Mesendoderm (in vitro differentiated cells): ENCODE results near the gene LYRM4.

Experiments used
- DNase-seq: peaks from one replicate; pipeline ENCODE4 v3.0.0; 2013
- H2AK5ac ChIP-seq: 2 replicates; pipeline ENCODE4 v1.6.1; 2013; ENCODE audit warnings: low read length, inconsistent platforms
- H2BK120ac ChIP-seq: 2 replicates; pipeline ENCODE4 v1.6.1; 2013; ENCODE audit warnings: low read depth, mild to moderate bottlenecking, low read length, moderate library complexity, mixed read lengths
- H2BK15ac ChIP-seq: replicated peaks from 2 replicates; pipeline ENCODE4 v1.6.1; 2013; ENCODE audit warnings: low read depth, mild to moderate bottlenecking, moderate library complexity
- H2BK5ac ChIP-seq: 2 replicates; pipeline ENCODE4 v1.6.1; 2013; ENCODE audit warnings: low read length, inconsistent platforms
- H3K18ac ChIP-seq: 2 replicates; pipeline ENCODE4 v1.6.1; 2013; ENCODE audit warnings: mild to moderate bottlenecking, low read length, mixed read lengths
- H3K23ac ChIP-seq: one replicate; pipeline ENCODE4 v1.6.1; 2013; ENCODE audit warnings: low read length
- H3K27ac ChIP-seq: 2 replicates; pipeline ENCODE4 v1.5.1; 2013; ENCODE audit warnings: low read depth, mild to moderate bottlenecking, inconsistent platforms, low read length, moderate library complexity
- H3K27me3 ChIP-seq: 2 replicates; pipeline ENCODE4 v1.6.1; 2013; ENCODE audit warnings: low read length, control low read depth, mild to moderate bottlenecking, inconsistent platforms; ENCODE audit not compliant: insufficient read depth, poor library complexity
- H3K36me3 ChIP-seq: 2 replicates; pipeline ENCODE4 v1.6.1; 2013; ENCODE audit warnings: low read length, inconsistent platforms; ENCODE audit not compliant: control insufficient read depth, insufficient read depth
- H3K4ac ChIP-seq: one replicate; pipeline ENCODE4 v1.6.1; 2013; ENCODE audit warnings: low read depth, mild to moderate bottlenecking, low read length, moderate library complexity
- H3K4me1 ChIP-seq: 2 replicates; pipeline ENCODE4 v1.6.1; 2013; ENCODE audit warnings: low read depth, low read length, inconsistent platforms; ENCODE audit not compliant: control insufficient read depth
- H3K4me2 ChIP-seq: 2 replicates; pipeline ENCODE4 v1.6.1; 2013; ENCODE audit warnings: low read length
- H3K4me3 ChIP-seq: 2 replicates; pipeline ENCODE4 v1.5.1; 2013; ENCODE audit warnings: mild to moderate bottlenecking, low read length
- H3K56ac ChIP-seq: one replicate; pipeline ENCODE4 v1.6.1; 2013; ENCODE audit warnings: low read length
- H3K79me1 ChIP-seq: 2 replicates; pipeline ENCODE4 v1.6.1; 2013; ENCODE audit warnings: low read length, inconsistent platforms
- H3K79me2 ChIP-seq: 2 replicates; pipeline ENCODE4 v1.6.1; 2013; ENCODE audit warnings: mild to moderate bottlenecking, low read length; ENCODE audit not compliant: control insufficient read depth, insufficient read depth
- H3K9ac ChIP-seq: 2 replicates; pipeline ENCODE4 v1.6.1; 2013; ENCODE audit warnings: low read length, inconsistent platforms
- H4K5ac ChIP-seq: one replicate; pipeline ENCODE4 v1.6.1; 2013; ENCODE audit warnings: low read length
- H4K8ac ChIP-seq: one replicate; pipeline ENCODE4 v1.6.1; 2013; ENCODE audit warnings: low read depth, mild to moderate bottlenecking, control low read depth, low read length, moderate library complexity
- WGBS: extraction: QIAGEN DNeasy Blood & Tissue Kit; methylation state at CpG from one replicate; pipeline ENCODE4 v1.1.7; 2013; ENCODE audit warnings: low lambda C conversion rate, missing lambda C conversion rate; ENCODE audit not compliant: insufficient coverage; ENCODE audit errors: extremely low coverage; 5-methylcytosine and 5-hydroxymethylcytosine counted together

The LYRM4 gene

GRCh38 chr6:5113096-5113495 lies 147.7 kb downstream of the LYRM4 start:
- Histone ChIP-seq H3K79me1 (no peaks in the 10 kb centered on the region), H2AK5ac (no peak overlapping the region), H4K5ac (no peak overlapping the region), H3K56ac (no peak overlapping the region), H3K4ac (no peak overlapping the region), H3K4me1 (no peaks in the 10 kb centered on the region), H3K9ac (no peak overlapping the region), H4K8ac (no peak overlapping the region), H3K4me3 (no peak overlapping the region), H2BK5ac (no peak overlapping the region), H2BK120ac (no peak overlapping the region), H3K27me3 (no peaks in the 10 kb centered on the region), H3K27ac (no peak overlapping the region), H2BK15ac (no peak overlapping the region), H3K4me2 (no peak overlapping the region), H3K18ac (no peak overlapping the region), H3K23ac (no peak overlapping the region), H3K36me3 (no peaks in the 10 kb centered on the region), H3K79me2 (no peaks in the 10 kb centered on the region)
- WGBS: no CpG with 5 or more reads among the region's 13 CpGs
- DNase-seq: no peak

GRCh38 chr6:5112066-5112799 lies 148.5 kb downstream of the LYRM4 start:
- DNase-seq: no peak
- no peak overlapping the region for H2BK15ac ChIP-seq
- WGBS: no CpG with 5 or more reads among the region's 17 CpGs

GRCh38 chr6:5111626-5112025 lies 149.1 kb downstream of the LYRM4 start:
- H3K4ac ChIP-seq: no peak overlapping the region
- H3K36me3 ChIP-seq: no peaks in the 10 kb centered on the region
- H3K23ac ChIP-seq: no peak overlapping the region
- no peak overlapping the region for H2AK5ac ChIP-seq
- no peak overlapping the region for H4K8ac ChIP-seq
- no peak overlapping the region for H2BK15ac ChIP-seq
- no peaks in the 10 kb centered on the region for H3K4me1 ChIP-seq
- H3K18ac ChIP-seq: no peak overlapping the region
- H3K27ac ChIP-seq: no peak overlapping the region
- no peak overlapping the region for H2BK120ac ChIP-seq
- H3K79me1 ChIP-seq: no peaks in the 10 kb centered on the region
- WGBS: no CpG with 5 or more reads among the region's 7 CpGs
- H3K4me3 ChIP-seq: no peak overlapping the region
- no peak overlapping the region for H3K4me2 ChIP-seq
- H3K27me3 ChIP-seq: no peaks in the 10 kb centered on the region
- H2BK5ac ChIP-seq: no peak overlapping the region
- DNase-seq: no peak
- no peak overlapping the region for H3K9ac ChIP-seq
- H3K56ac ChIP-seq: no peak overlapping the region
- no peaks in the 10 kb centered on the region for H3K79me2 ChIP-seq
- H4K5ac ChIP-seq: no peak overlapping the region

More at GRCh38 chr6:5112066-5112799, 148.5 kb downstream of the LYRM4 start:
- Histone ChIP-seq H3K4me1 (no peaks in the 10 kb centered on the region), H2BK5ac (no peak overlapping the region), H3K36me3 (no peaks in the 10 kb centered on the region), H3K18ac (no peak overlapping the region), H3K79me1 (no peaks in the 10 kb centered on the region), H3K56ac (no peak overlapping the region), H3K4me3 (no peak overlapping the region), H3K27me3 (no peaks in the 10 kb centered on the region), H2AK5ac (no peak overlapping the region), H3K4me2 (no peak overlapping the region), H3K79me2 (no peaks in the 10 kb centered on the region), H3K23ac (no peak overlapping the region), H4K8ac (no peak overlapping the region), H4K5ac (no peak overlapping the region), H2BK120ac (no peak overlapping the region), H3K9ac (no peak overlapping the region), H3K27ac (no peak overlapping the region), H3K4ac (no peak overlapping the region)

GRCh38 chr6:5110246-5110645 lies 150.5 kb downstream of the LYRM4 start:
- no peak overlapping the region for H4K5ac ChIP-seq
- H3K27me3 ChIP-seq: no peaks in the 10 kb centered on the region
- H3K9ac ChIP-seq: no peak overlapping the region
- H2BK5ac ChIP-seq: no peak overlapping the region
- no peaks in the 10 kb centered on the region for H3K36me3 ChIP-seq
- DNase-seq: no peak
- no peak overlapping the region for H3K27ac ChIP-seq
- no peak overlapping the region for H3K4me2 ChIP-seq
- H3K4ac ChIP-seq: no peak overlapping the region
- H2BK120ac ChIP-seq: no peak overlapping the region
- no CpG with 5 or more reads among the region's 16 CpGs for WGBS
- no peaks in the 10 kb centered on the region for H3K79me1 ChIP-seq
- H3K18ac ChIP-seq: no peak overlapping the region
- H3K4me3 ChIP-seq: no peak overlapping the region
- H3K23ac ChIP-seq: no peak overlapping the region
- H3K4me1 ChIP-seq: no peaks in the 10 kb centered on the region
- no peak overlapping the region for H2BK15ac ChIP-seq
- H2AK5ac ChIP-seq: no peak overlapping the region
- H3K79me2 ChIP-seq: no peaks in the 10 kb centered on the region
- no peak overlapping the region for H4K8ac ChIP-seq
- H3K56ac ChIP-seq: no peak overlapping the region

- H3K4me2 ChIP-seq: no peak overlapping the region
- H3K79me1 ChIP-seq: no peaks in the 10 kb centered on the region
- no peak overlapping the region for H3K9ac ChIP-seq
- no CpG with 5 or more reads among the region's 10 CpGs for WGBS
- no peak overlapping the region for H3K4me3 ChIP-seq
- no peak overlapping the region for H2BK5ac ChIP-seq
- no peak overlapping the region for H2BK120ac ChIP-seq
- H3K23ac ChIP-seq: no peak overlapping the region
- no peak overlapping the region for H3K27ac ChIP-seq
- H3K36me3 ChIP-seq: no peaks in the 10 kb centered on the region
- no peak overlapping the region for H2AK5ac ChIP-seq
- DNase-seq: no peak
- no peak overlapping the region for H2BK15ac ChIP-seq
- no peak overlapping the region for H4K8ac ChIP-seq
- H3K4ac ChIP-seq: no peak overlapping the region
- no peak overlapping the region for H3K18ac ChIP-seq
- H3K27me3 ChIP-seq: no peaks in the 10 kb centered on the region
- no peak overlapping the region for H4K5ac ChIP-seq
- H3K56ac ChIP-seq: no peak overlapping the region
- H3K4me1 ChIP-seq: no peaks in the 10 kb centered on the region
- no peaks in the 10 kb centered on the region for H3K79me2 ChIP-seq
Observed at GRCh38 chr6:5109436-5109835, 151.3 kb downstream of the LYRM4 start.
